ENCODE results near the gene DNAI4.

The DNAI4 gene

GRCh38 chr1:66774438-66774837, 150.2 kb downstream of the DNAI4 start:
- no peak for DNase-seq (ENCODE audit: low spot score)
- in situ Hi-C loops (cut with MboI; ENCODE audit: low pct_unique_long_range_greater_than_20kb, low sequenced_read_pairs, unreplicated experiment) = loop anchor here (25.0 kb wide), 1 partner anchor 713 kb away; no protein-coding TSS in a partner anchor
- TF ChIP-seq CTCF (IDR thresholded peaks at IDR 0.05; ENCODE audit: extremely low read depth, insufficient read depth, missing control alignments) = no peak

GRCh38 chr1:66773227-66773626, 151.4 kb downstream of the DNAI4 start:
- no peak for TF ChIP-seq CTCF (IDR thresholded peaks at IDR 0.05; ENCODE audit: extremely low read depth, insufficient read depth, missing control alignments)
- DNase-seq (ENCODE audit: low spot score) = no peak
- in situ Hi-C loops (cut with MboI; ENCODE audit: low pct_unique_long_range_greater_than_20kb, low sequenced_read_pairs, unreplicated experiment) = loop anchor here (25.0 kb wide), 1 partner anchor 714 kb away; no protein-coding TSS in a partner anchor

GRCh38 chr1:66770694-66771093, 154.0 kb downstream of the DNAI4 start:
- DNase-seq (ENCODE audit: low spot score) = no peak
- no peak for TF ChIP-seq CTCF (IDR thresholded peaks at IDR 0.05; ENCODE audit: extremely low read depth, insufficient read depth, missing control alignments)
- in situ Hi-C loops (cut with MboI; ENCODE audit: low pct_unique_long_range_greater_than_20kb, low sequenced_read_pairs, unreplicated experiment) = loop anchor here (25.0 kb wide), 1 partner anchor 717 kb away; no protein-coding TSS in a partner anchor

- in situ Hi-C loops (cut with MboI; ENCODE audit: low pct_unique_long_range_greater_than_20kb, low sequenced_read_pairs, unreplicated experiment) = loop anchor here (25.0 kb wide), 1 partner anchor 717 kb away; no protein-coding TSS in a partner anchor
- no peak for TF ChIP-seq CTCF (IDR thresholded peaks at IDR 0.05; ENCODE audit: extremely low read depth, insufficient read depth, missing control alignments)
Measured at GRCh38 chr1:66770240-66770639, 154.4 kb downstream of the DNAI4 start.

GRCh38 chr1:66769512-66770229, 155.0 kb downstream of the DNAI4 start:
- no peak for DNase-seq (ENCODE audit: low spot score)
- in situ Hi-C loops (cut with MboI; ENCODE audit: low pct_unique_long_range_greater_than_20kb, low sequenced_read_pairs, unreplicated experiment) = loop anchor here (10.0 to 25.0 kb wide), 2 partner anchors 375 to 718 kb away; no protein-coding TSS in a partner anchor
- no peak for TF ChIP-seq CTCF (IDR thresholded peaks at IDR 0.05; ENCODE audit: extremely low read depth, insufficient read depth, missing control alignments)

More at GRCh38 chr1:66770240-66770639, 154.4 kb downstream of the DNAI4 start:
- no peak for DNase-seq (ENCODE audit: low spot score)

GRCh38 chr1:66768965-66769364, 155.7 kb downstream of the DNAI4 start:
- in situ Hi-C loops (cut with MboI; ENCODE audit: low pct_unique_long_range_greater_than_20kb, low sequenced_read_pairs, unreplicated experiment) = loop anchor here (10.0 to 25.0 kb wide), 2 partner anchors 376 to 718 kb away; no protein-coding TSS in a partner anchor
- DNase-seq (ENCODE audit: low spot score) = no peak
- no peak for TF ChIP-seq CTCF (IDR thresholded peaks at IDR 0.05; ENCODE audit: extremely low read depth, insufficient read depth, missing control alignments)

Measured in GM13977 (cell line).